TTC549 (cell line): Measurements from ENCODE around the gene EFCAB7.
"Not testable (repeated sequence)": the region's sequence is repeated elsewhere in the genome, so short reads cannot be mapped to it uniquely, and the experiment has no call there.

ENCODE experiments used
- FAIRE-seq: peaks from 2 replicates; lab custom pipeline; 2012; peaks lifted over from hg19 to GRCh38; lab: Jason Lieb, UNC

Gene EFCAB7

GRCh38 chr1:63548877-63549276 lies 25.6 kb downstream of the EFCAB7 start:
- no peak for FAIRE-seq

GRCh38 chr1:63555480-63555879 lies 32.2 kb downstream of the EFCAB7 start:
- no peak for FAIRE-seq

GRCh38 chr1:63557365-63557987 lies 34.2 kb downstream of the EFCAB7 start:
- peak; percentile 87 for FAIRE-seq

GRCh38 chr1:63559357-63559756 lies 36.0 kb downstream of the EFCAB7 start:
- no peak for FAIRE-seq

- no peak for FAIRE-seq
These were observed 40.4 kb downstream of the EFCAB7 start for GRCh38 chr1:63563745-63564144.

GRCh38 chr1:63569068-63569467 lies 45.7 kb downstream of the EFCAB7 start:
- FAIRE-seq, result no peak

- no peak for FAIRE-seq
These were observed 46.5 kb downstream of the EFCAB7 start for GRCh38 chr1:63569640-63570316.

- not testable (repeated sequence) for FAIRE-seq
These were observed 49.4 kb downstream of the EFCAB7 start for GRCh38 chr1:63572686-63573085.

- FAIRE-seq, result not testable (repeated sequence)
These were observed 51.0 kb downstream of the EFCAB7 start for GRCh38 chr1:63574203-63574796.

- no peak for FAIRE-seq
These were observed 52.1 kb downstream of the EFCAB7 start for GRCh38 chr1:63575340-63575826.

- not testable (repeated sequence) for FAIRE-seq
These were observed 63.0 kb downstream of the EFCAB7 start for GRCh38 chr1:63586326-63586725.

GRCh38 chr1:63590166-63590560 lies 66.8 kb downstream of the EFCAB7 start:
- FAIRE-seq, result no peak

- FAIRE-seq, result no peak
These were observed 69.4 kb downstream of the EFCAB7 start for GRCh38 chr1:63592536-63593302.

- FAIRE-seq, result no peak
These were observed 70.1 kb downstream of the EFCAB7 start, which contains the start of gene PGM1 for GRCh38 chr1:63593303-63593885. Gene PGM1 (plus strand): TSS chr1:63593411. CDS start chr1:63593489, 78 bp downstream.

GRCh38 chr1:63593886-63594605 lies 70.7 kb downstream of the EFCAB7 start:
- FAIRE-seq, result no peak

- no peak for FAIRE-seq
These were observed 72.1 kb downstream of the EFCAB7 start for GRCh38 chr1:63595435-63595834.

- no peak for FAIRE-seq
These were observed 76.5 kb downstream of the EFCAB7 start for GRCh38 chr1:63599799-63600198.

- no peak for FAIRE-seq
These were observed 76.9 kb downstream of the EFCAB7 start for GRCh38 chr1:63600248-63600647.

- FAIRE-seq, result no peak
These were observed 77.7 kb downstream of the EFCAB7 start for GRCh38 chr1:63601061-63601460.

- FAIRE-seq, result no peak
These were observed 78.1 kb downstream of the EFCAB7 start for GRCh38 chr1:63601463-63601862.

- no peak for FAIRE-seq
These were observed 78.6 kb downstream of the EFCAB7 start for GRCh38 chr1:63601912-63602311.

GRCh38 chr1:63602629-63603028 lies 79.3 kb downstream of the EFCAB7 start:
- FAIRE-seq, result no peak
